Mesendoderm (in vitro differentiated cells): Measurements from ENCODE around the gene TBX19.

Source experiments
- DNase-seq: peaks from one replicate; pipeline ENCODE4 v3.0.0; 2013
- H2AK5ac ChIP-seq: 2 replicates; pipeline ENCODE4 v1.6.1; 2013; ENCODE audit warnings: low read length, inconsistent platforms
- H2BK120ac ChIP-seq: 2 replicates; pipeline ENCODE4 v1.6.1; 2013; ENCODE audit warnings: low read depth, mild to moderate bottlenecking, low read length, moderate library complexity, mixed read lengths
- H2BK15ac ChIP-seq: replicated peaks from 2 replicates; pipeline ENCODE4 v1.6.1; 2013; ENCODE audit warnings: low read depth, mild to moderate bottlenecking, moderate library complexity
- H2BK5ac ChIP-seq: 2 replicates; pipeline ENCODE4 v1.6.1; 2013; ENCODE audit warnings: low read length, inconsistent platforms
- H3K18ac ChIP-seq: 2 replicates; pipeline ENCODE4 v1.6.1; 2013; ENCODE audit warnings: mild to moderate bottlenecking, low read length, mixed read lengths
- H3K23ac ChIP-seq: one replicate; pipeline ENCODE4 v1.6.1; 2013; ENCODE audit warnings: low read length
- H3K27ac ChIP-seq: 2 replicates; pipeline ENCODE4 v1.5.1; 2013; ENCODE audit warnings: low read depth, mild to moderate bottlenecking, inconsistent platforms, low read length, moderate library complexity
- H3K27me3 ChIP-seq: 2 replicates; pipeline ENCODE4 v1.6.1; 2013; ENCODE audit warnings: low read length, control low read depth, mild to moderate bottlenecking, inconsistent platforms; ENCODE audit not compliant: insufficient read depth, poor library complexity
- H3K36me3 ChIP-seq: 2 replicates; pipeline ENCODE4 v1.6.1; 2013; ENCODE audit warnings: low read length, inconsistent platforms; ENCODE audit not compliant: control insufficient read depth, insufficient read depth
- H3K4ac ChIP-seq: one replicate; pipeline ENCODE4 v1.6.1; 2013; ENCODE audit warnings: low read depth, mild to moderate bottlenecking, low read length, moderate library complexity
- H3K4me1 ChIP-seq: 2 replicates; pipeline ENCODE4 v1.6.1; 2013; ENCODE audit warnings: low read depth, low read length, inconsistent platforms; ENCODE audit not compliant: control insufficient read depth
- H3K4me2 ChIP-seq: 2 replicates; pipeline ENCODE4 v1.6.1; 2013; ENCODE audit warnings: low read length
- H3K4me3 ChIP-seq: 2 replicates; pipeline ENCODE4 v1.5.1; 2013; ENCODE audit warnings: mild to moderate bottlenecking, low read length
- H3K56ac ChIP-seq: one replicate; pipeline ENCODE4 v1.6.1; 2013; ENCODE audit warnings: low read length
- H3K79me1 ChIP-seq: 2 replicates; pipeline ENCODE4 v1.6.1; 2013; ENCODE audit warnings: low read length, inconsistent platforms
- H3K79me2 ChIP-seq: 2 replicates; pipeline ENCODE4 v1.6.1; 2013; ENCODE audit warnings: mild to moderate bottlenecking, low read length; ENCODE audit not compliant: control insufficient read depth, insufficient read depth
- H3K9ac ChIP-seq: 2 replicates; pipeline ENCODE4 v1.6.1; 2013; ENCODE audit warnings: low read length, inconsistent platforms
- H4K5ac ChIP-seq: one replicate; pipeline ENCODE4 v1.6.1; 2013; ENCODE audit warnings: low read length
- H4K8ac ChIP-seq: one replicate; pipeline ENCODE4 v1.6.1; 2013; ENCODE audit warnings: low read depth, mild to moderate bottlenecking, control low read depth, low read length, moderate library complexity
- WGBS: extraction: QIAGEN DNeasy Blood & Tissue Kit; methylation state at CpG from one replicate; pipeline ENCODE4 v1.1.7; 2013; ENCODE audit warnings: low lambda C conversion rate, missing lambda C conversion rate; ENCODE audit not compliant: insufficient coverage; ENCODE audit errors: extremely low coverage; 5-methylcytosine and 5-hydroxymethylcytosine counted together

TBX19 gene

GRCh38 chr1:168265596-168265995, 15.1 kb upstream of the TBX19 start:
- Histone ChIP-seq H3K79me2 (no peaks in the 10 kb centered on the region), H3K4me1 (no peaks in the 10 kb centered on the region), H3K36me3 (no peaks in the 10 kb centered on the region), H3K4ac (no peak overlapping the region), H2BK5ac (no peak overlapping the region), H3K4me2 (no peak overlapping the region), H3K9ac (no peak overlapping the region), H3K27me3 (no peaks in the 10 kb centered on the region), H3K56ac (no peak overlapping the region), H3K27ac (no peak overlapping the region), H2BK15ac (no peak overlapping the region), H3K23ac (no peak overlapping the region), H2AK5ac (no peak overlapping the region), H3K79me1 (no peaks in the 10 kb centered on the region), H3K4me3 (no peak overlapping the region), H3K18ac (no peak overlapping the region), H4K5ac (no peak overlapping the region), H4K8ac (no peak overlapping the region), H2BK120ac (no peak overlapping the region)
- DNase-seq, result no peak
- WGBS, result no CpG with 5 or more reads among the region's 1 CpG

GRCh38 chr1:168266644-168267186, 14.0 kb upstream of the TBX19 start:
- no peak for DNase-seq
- no peaks in the 10 kb centered on the region for H3K79me2 ChIP-seq

GRCh38 chr1:168271636-168272035, 9.0 kb upstream of the TBX19 start:
- Histone ChIP-seq H3K18ac (no peak overlapping the region), H3K4me1 (no peaks in the 10 kb centered on the region), H3K27me3 (no peaks in the 10 kb centered on the region), H3K36me3 (no peaks in the 10 kb centered on the region), H3K9ac (no peak overlapping the region), H2BK120ac (no peak overlapping the region), H2AK5ac (no peak overlapping the region), H3K56ac (no peak overlapping the region), H2BK5ac (no peak overlapping the region), H3K4me3 (no peak overlapping the region), H3K23ac (no peak overlapping the region), H4K5ac (no peak overlapping the region), H3K79me2 (no peaks in the 10 kb centered on the region), H3K27ac (no peak overlapping the region), H3K4ac (no peak overlapping the region), H2BK15ac (no peak overlapping the region), H3K79me1 (no peaks in the 10 kb centered on the region), H3K4me2 (no peak overlapping the region), H4K8ac (no peak overlapping the region)
- no CpG with 5 or more reads among the region's 1 CpG for WGBS
- DNase-seq, result peak; percentile 40

More at GRCh38 chr1:168266644-168267186, 14.0 kb upstream of the TBX19 start:
- no peak overlapping the region for H2BK120ac ChIP-seq
- no peaks in the 10 kb centered on the region for H3K79me1 ChIP-seq
- no peak overlapping the region for H3K56ac ChIP-seq
- H3K4me2 ChIP-seq, result no peak overlapping the region
- H2BK15ac ChIP-seq, result no peak overlapping the region
- no peak overlapping the region for H3K4me3 ChIP-seq
- H3K4ac ChIP-seq, result no peak overlapping the region
- no peaks in the 10 kb centered on the region for H3K27me3 ChIP-seq
- H3K18ac ChIP-seq, result no peak overlapping the region
- no peak overlapping the region for H2BK5ac ChIP-seq
- WGBS, result no CpG with 5 or more reads among the region's 6 CpGs
- no peak overlapping the region for H3K23ac ChIP-seq
- no peaks in the 10 kb centered on the region for H3K4me1 ChIP-seq
- no peak overlapping the region for H3K27ac ChIP-seq
- no peak overlapping the region for H4K5ac ChIP-seq
- no peak overlapping the region for H2AK5ac ChIP-seq
- H3K9ac ChIP-seq, result no peak overlapping the region
- H4K8ac ChIP-seq, result no peak overlapping the region
- no peaks in the 10 kb centered on the region for H3K36me3 ChIP-seq

- Histone ChIP-seq H4K5ac (no peak overlapping the region), H3K56ac (no peak overlapping the region), H3K79me2 (no peaks in the 10 kb centered on the region), H3K18ac (no peak overlapping the region), H2AK5ac (no peak overlapping the region), H3K36me3 (no peaks in the 10 kb centered on the region), H3K4me1 (no peaks in the 10 kb centered on the region), H3K79me1 (no peaks in the 10 kb centered on the region), H2BK5ac (no peak overlapping the region), H3K4ac (no peak overlapping the region), H3K27me3 (no peaks in the 10 kb centered on the region), H3K9ac (no peak overlapping the region), H3K4me2 (no peak overlapping the region), H4K8ac (no peak overlapping the region), H2BK15ac (no peak overlapping the region), H3K27ac (no peak overlapping the region), H2BK120ac (no peak overlapping the region), H3K4me3 (no peak overlapping the region), H3K23ac (no peak overlapping the region)
- no CpG with 5 or more reads among the region's 1 CpG for WGBS
- DNase-seq, result no peak
Measured at GRCh38 chr1:168273575-168273974, 7.1 kb upstream of the TBX19 start.

GRCh38 chr1:168279253-168279652, 1.4 kb upstream of the TBX19 start:
- Histone ChIP-seq H3K27me3 (no peaks in the 10 kb centered on the region), H3K79me2 (no peaks in the 10 kb centered on the region), H3K56ac (no peak overlapping the region), H3K4me3 (no peak overlapping the region), H3K79me1 (no peaks in the 10 kb centered on the region), H2BK120ac (no peak overlapping the region), H3K4me2 (no peak overlapping the region), H3K36me3 (no peaks in the 10 kb centered on the region), H4K5ac (no peak overlapping the region), H3K23ac (no peak overlapping the region), H3K18ac (no peak overlapping the region), H2BK15ac (no peak overlapping the region), H2AK5ac (no peak overlapping the region), H3K9ac (no peak overlapping the region), H3K27ac (no peak overlapping the region), H2BK5ac (no peak overlapping the region), H3K4ac (no peak overlapping the region), H3K4me1 (no peaks in the 10 kb centered on the region), H4K8ac (no peak overlapping the region)
- DNase-seq, result no peak
- WGBS, result no CpG with 5 or more reads among the region's 1 CpG

- Histone ChIP-seq H3K23ac (no peak overlapping the region), H3K36me3 (no peaks in the 10 kb centered on the region), H3K4me3 (no peak overlapping the region), H3K4ac (no peak overlapping the region), H3K79me2 (no peaks in the 10 kb centered on the region), H3K9ac (no peak overlapping the region), H3K56ac (no peak overlapping the region), H3K18ac (no peak overlapping the region), H4K5ac (no peak overlapping the region), H3K79me1 (no peaks in the 10 kb centered on the region), H2BK15ac (no peak overlapping the region), H2AK5ac (no peak overlapping the region), H4K8ac (no peak overlapping the region), H3K4me2 (no peak overlapping the region), H3K4me1 (peaks cover 2% of the 10 kb centered on the region), H2BK5ac (no peak overlapping the region), H3K27me3 (no peaks in the 10 kb centered on the region), H2BK120ac (no peak overlapping the region), H3K27ac (no peak overlapping the region)
- DNase-seq, result no peak
- no CpG with 5 or more reads among the region's 11 CpGs for WGBS
Measured at GRCh38 chr1:168281603-168282325, 1.1 kb downstream of the TBX19 start.
